Measurements from ENCODE around the gene IL4I1. TPM values are rescaled to one million over a fixed set of nuclear protein-coding genes. Genes with fewer than 3 reads are reported as not detected.

Gene IL4I1
- total and polyA plus RNA-seq, 2 of the 8 experiments (the other 6 are each of a cell fraction or from before 2014, with no cell fraction given), result 0.41 to 0.76 TPM

GRCh38 chr19:49918089-49918488 is 21.4 kb upstream of the IL4I1 start:
- no peak for FAIRE-seq
- DNase-seq (ENCODE audit: low read depth in 1 of 2, low spot score in 2 of 2), result no peak

More at GRCh38 chr19:49918089-49918488, 21.4 kb upstream of the IL4I1 start:
- Histone ChIP-seq H3K79me2 (ENCODE audit: control insufficient read depth in 1 of 2, insufficient read depth in 2 of 2, low read length in 2 of 2) (peaks cover 8 to 90% of the 10 kb centered on the region in 2 experiments; a peak in 3 of 4 replicates), H3K9ac (replicated peaks in 1 of 4; ENCODE audit: extremely low read depth in 1 of 4, low read depth in 3 of 4, low read length in 3 of 4) (no peak overlapping the region), H4K91ac (replicated peaks; ENCODE audit: insufficient read length, low read length) (no peak overlapping the region), H3K23me2 (ENCODE audit: low read depth, low read length) (no peaks in the 10 kb centered on the region), H3K36me3 (ENCODE audit: control insufficient read depth in 2 of 4, insufficient read depth in 4 of 4, low read length in 3 of 4) (peaks cover 12 to 39% (median 21%) of the 10 kb centered on the region in 4 experiments; a peak in 6 of 8 replicates), H3K56ac (replicated peaks; ENCODE audit: insufficient read length, low read depth, low read length) (no peak overlapping the region), H3K27ac (ENCODE audit: low read depth, low read length) (no peak overlapping the region), H3K27me3 (replicated peaks in 1 of 4; ENCODE audit: control insufficient read depth in 3 of 4, extremely low read depth in 1 of 4, insufficient read depth in 3 of 4, low read length in 3 of 4) (no peaks in the 10 kb centered on the region), H3K4me3 (ENCODE audit: extremely low read depth in 1 of 4, insufficient read depth in 2 of 4, low read depth in 3 of 4, low read length in 4 of 4) (no peak overlapping the region), H2AFZ (ENCODE audit: low read length) (no peak overlapping the region), H3K79me1 (ENCODE audit: low read depth, low read length) (peaks cover 20% of the 10 kb centered on the region), H3K4me2 (ENCODE audit: insufficient read depth in 1 of 2, low read depth in 2 of 2, low read length in 2 of 2) (no peak overlapping the region), H2AK5ac (ENCODE audit: low read depth, low read length) (no peak overlapping the region), H3K14ac (ENCODE audit: insufficient read length) (no peak overlapping the region), H2BK12ac (ENCODE audit: low read depth, low read length) (no peak overlapping the region), H4K8ac (ENCODE audit: extremely low read depth, insufficient read depth, low read length) (no peak overlapping the region), H3K9me3 (ENCODE audit: insufficient read depth in 2 of 2, low read depth in 1 of 2, low read length in 1 of 2) (no peaks in the 10 kb centered on the region), H2BK5ac (ENCODE audit: low read depth, low read length) (no peak overlapping the region), H3K18ac (ENCODE audit: extremely low read depth, low read length) (no peak overlapping the region), H2BK20ac (ENCODE audit: low read length) (no peak overlapping the region), H3K4me1 (replicated peaks in 1 of 4; ENCODE audit: control insufficient read depth in 3 of 4, insufficient read depth in 4 of 4, low read length in 3 of 4) (peaks cover 0 to 10% (median 1%) of the 10 kb centered on the region in 4 experiments; a peak in 3 of 7 replicates), H3K23ac (ENCODE audit: insufficient read length) (no peak overlapping the region), H2BK120ac (replicated peaks; ENCODE audit: low read depth, low read length) (no peak overlapping the region), H2BK15ac (ENCODE audit: low read length) (no peak overlapping the region), H3K4ac (replicated peaks; ENCODE audit: insufficient read length, low read depth, low read length) (no peak overlapping the region), H4K5ac (ENCODE audit: insufficient read length, low read depth, low read length) (no peak overlapping the region), H4K20me1 (replicated peaks in 1 of 2; ENCODE audit: control insufficient read depth in 1 of 2, insufficient read depth in 2 of 2, low read length in 2 of 2) (peaks cover 51 to 56% of the 10 kb centered on the region in 2 experiments)
- ChIA-PET CTCF (ENCODE audit: partially characterized antibody) (interaction anchor here (0.7 to 3.4 kb wide), 7 partner anchors 10 to 287 kb away, joined by 3 to 20 read pairs (median 4); partner anchors contain the start of genes ATF5 and NUP62), POLR2A (ENCODE audit: partially characterized antibody) (interaction anchor here (0.7 to 19.2 kb wide), 7 partner anchors 6 to 67 kb away, joined by 3 to 373 read pairs (median 5); partner anchors contain the start of genes ATF5, NUP62 and PTOV1)
- 90% methylated on average over 8 of the region's 8 CpGs; no CpG with 5 or more reads in 1 of the 2 experiments for WGBS, 2 experiments (ENCODE audit: extremely low coverage in 1 of 2, insufficient coverage in 1 of 2, insufficient read length in 1 of 2, insufficient replicate concordance in 2 of 2, low coverage in 1 of 2, low lambda C conversion rate in 2 of 2, missing lambda C conversion rate in 1 of 2)
- TF ChIP-seq GABPA (IDR thresholded peaks at IDR 0.05; ENCODE audit: borderline replicate concordance, insufficient read depth, low read length) (no peak), ATF3 (IDR thresholded peaks at IDR 0.05; ENCODE audit: insufficient read depth, low read depth, low read length) (no peak), EGR1 (IDR thresholded peaks at IDR 0.05; ENCODE audit: borderline replicate concordance, low read depth, low read length) (no peak), KDM4A (IDR thresholded peaks at IDR 0.05; ENCODE audit: low read depth, low read length, severe bottlenecking) (no peak), TAF7 (optimal IDR thresholded peaks at IDR 0.05; ENCODE audit: borderline replicate concordance, low read depth, low read length) (no peak), JUN (IDR thresholded peaks at IDR 0.05; ENCODE audit: low read depth, low read length) (no peak), ASH2L (IDR thresholded peaks at IDR 0.05; ENCODE audit: low read length) (no peak), TBP (IDR thresholded peaks at IDR 0.05; ENCODE audit: low read depth, low read length) (no peak), PHF8 (conservative IDR thresholded peaks at IDR 0.05; ENCODE audit: low read depth, low read length) (no peak), KDM1A (IDR thresholded peaks at IDR 0.05; ENCODE audit: borderline replicate concordance, low read length) (no peak), BRCA1 (IDR thresholded peaks at IDR 0.05; ENCODE audit: low read depth, low read length) (no peak), TEAD4 (IDR thresholded peaks at IDR 0.05; ENCODE audit: low read depth, low read length) (no peak)

Data from H1 (cell line).